Stimulated activated naive CD8-positive, alpha-beta T cell treated with anti-CD3 and anti-CD28 coated beads, Interleukin-15, amount 100 ng/mL, for 72 hours (primary cell): ENCODE measurements around the gene CAPN2.

Experiments
- ATAC-seq: fragments of 150-1000 bp; cut with Tn5 transposase; 2 replicates; pipeline ENCODE4 v1.10.0; 2021; ENCODE audit warnings: mild to moderate bottlenecking, moderate library complexity
- DNase-seq, 2 donors: peaks; one replicate each; pipeline ENCODE4 v3.0.0; 2021 to 2022
- H3K27ac Mint-ChIP-seq, 2 donors: one replicate each; pipeline ENCODE4 v1.8.0; 2022; ENCODE audit warnings: mild to moderate bottlenecking in 2 of 2, mixed read lengths in 2 of 2, moderate library complexity in 2 of 2
- H3K27me3 Mint-ChIP-seq: one replicate; pipeline ENCODE4 v1.8.0; 2022; ENCODE audit warnings: mixed read lengths
- H3K4me1 Mint-ChIP-seq: one replicate; pipeline ENCODE4 v1.8.0; 2022; ENCODE audit warnings: mild to moderate bottlenecking, mixed read lengths
- H3K4me3 Mint-ChIP-seq, 2 donors: one replicate each; pipeline ENCODE4 v1.8.0; 2022; ENCODE audit warnings: mild to moderate bottlenecking in 2 of 2, mixed read lengths in 2 of 2, moderate library complexity in 1 of 2
- H3K9me3 Mint-ChIP-seq, 2 donors: one replicate each; pipeline ENCODE4 v1.8.0; 2022; ENCODE audit warnings: mixed read lengths in 2 of 2

Gene CAPN2

GRCh38 chr1:223695014-223695548 is 17.3 kb upstream of the CAPN2 start:
- ATAC-seq = no peak
- H3K9me3 Mint-ChIP-seq = no peaks in the 10 kb centered on the region
- no peak for DNase-seq
- H3K4me1 Mint-ChIP-seq = peaks cover 5% of the 10 kb centered on the region
- no peaks in the 10 kb centered on the region for H3K27me3 Mint-ChIP-seq
- no peak overlapping the region for H3K27ac Mint-ChIP-seq
- no peak overlapping the region for H3K4me3 Mint-ChIP-seq

- no peak for ATAC-seq
- Mint-ChIP-seq H3K4me3 (no peak overlapping the region), H3K27ac (no peak overlapping the region), H3K27me3 (no peaks in the 10 kb centered on the region), H3K4me1 (peaks cover 9% of the 10 kb centered on the region), H3K9me3 (no peaks in the 10 kb centered on the region)
- no peak for DNase-seq
These were observed 16.4 kb upstream of the CAPN2 start for GRCh38 chr1:223695941-223696340.

DNA sequence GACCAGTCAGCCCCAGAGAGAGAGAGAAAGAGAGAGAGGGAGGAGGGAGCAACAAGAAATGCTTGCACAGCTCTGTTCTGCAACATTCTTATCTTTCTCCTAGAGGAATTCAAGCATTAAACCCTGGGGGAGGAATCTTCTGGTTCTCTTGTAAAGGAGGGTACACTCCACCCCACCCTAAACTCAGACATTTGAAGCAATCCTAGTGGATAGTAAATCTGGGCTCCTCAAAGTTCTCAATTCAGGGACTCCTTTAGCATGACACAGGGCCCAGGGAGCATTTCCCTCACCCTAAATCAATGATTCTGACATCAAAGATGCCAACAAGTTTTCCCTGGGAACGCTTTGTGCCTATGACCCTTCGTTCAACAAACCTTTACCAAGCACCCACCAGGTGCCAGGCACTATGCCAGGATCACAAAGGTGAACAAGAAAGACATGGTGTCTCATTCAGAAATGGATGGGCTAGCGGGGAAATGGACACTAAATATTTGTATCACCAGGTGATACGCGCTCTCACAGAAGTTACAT is 11.9 kb upstream of the CAPN2 start:
- H3K4me3 Mint-ChIP-seq = no peak overlapping the region
- H3K27me3 Mint-ChIP-seq = no peaks in the 10 kb centered on the region
- H3K4me1 Mint-ChIP-seq = peaks cover 32% of the 10 kb centered on the region
- H3K9me3 Mint-ChIP-seq = no peaks in the 10 kb centered on the region
- ATAC-seq (no peak), DNase-seq (no peak)
- no peak overlapping the region for H3K27ac Mint-ChIP-seq

- Mint-ChIP-seq H3K4me1 (peaks cover 32% of the 10 kb centered on the region), H3K27ac (peak overlapping the region in 1 of 2 donors; percentile 59), H3K9me3 (no peaks in the 10 kb centered on the region), H3K4me3 (no peak overlapping the region), H3K27me3 (no peaks in the 10 kb centered on the region)
- DNase-seq = no peak
- peak; percentile 41 for ATAC-seq
These were observed 11.2 kb upstream of the CAPN2 start for GRCh38 chr1:223700942-223701637.

DNA sequence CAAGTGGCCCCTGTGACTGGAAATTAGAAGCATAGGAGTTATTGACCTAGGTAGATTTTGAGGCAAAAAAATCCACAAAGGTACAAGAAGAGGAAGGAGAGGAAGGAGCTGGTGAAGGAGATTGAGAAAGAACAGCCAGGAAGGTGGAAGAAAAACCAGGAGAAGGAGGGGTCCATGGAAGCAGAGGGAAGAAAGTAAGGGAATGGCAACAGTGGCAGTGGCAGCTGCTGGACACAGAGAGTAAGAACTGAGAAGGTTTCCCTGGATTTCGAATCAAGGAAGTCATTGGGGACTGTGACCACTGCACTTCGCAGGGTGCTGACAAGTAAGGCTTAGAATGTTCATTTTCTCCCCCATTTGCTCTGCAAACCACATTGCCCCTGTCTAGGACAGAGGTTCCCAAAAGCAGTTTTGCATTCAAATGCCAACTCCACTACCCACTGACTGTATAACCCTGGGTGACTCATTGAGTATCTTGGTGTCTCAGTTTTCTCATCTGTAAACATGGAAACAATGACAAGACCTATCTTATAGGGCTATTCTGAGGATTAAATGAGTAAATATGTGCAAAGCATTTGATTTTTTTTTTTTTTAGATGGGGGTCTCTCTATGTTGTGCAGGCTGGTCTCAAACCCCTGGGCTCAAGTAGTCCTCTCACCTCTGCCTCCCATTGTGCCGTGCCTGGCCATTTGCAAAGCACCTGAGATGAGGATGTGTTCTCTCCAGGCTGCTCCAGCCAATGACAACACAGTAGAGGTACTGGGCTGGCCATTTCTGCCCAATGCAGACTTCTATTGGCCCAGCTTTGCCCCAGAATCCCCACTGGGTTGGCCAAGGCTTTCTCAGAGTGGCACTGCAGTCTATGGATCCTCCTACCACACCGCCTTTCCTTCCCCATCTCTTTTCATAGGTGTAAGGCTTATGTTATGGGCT is 9.3 kb upstream of the CAPN2 start:
- Mint-ChIP-seq H3K9me3 (no peaks in the 10 kb centered on the region), H3K27me3 (no peaks in the 10 kb centered on the region), H3K4me1 (peaks cover 32% of the 10 kb centered on the region), H3K4me3 (no peak overlapping the region), H3K27ac (peak overlapping the region in 1 of 2 donors; percentile 6)
- peak; percentile 76 for ATAC-seq
- DNase-seq = no peak

DNA sequence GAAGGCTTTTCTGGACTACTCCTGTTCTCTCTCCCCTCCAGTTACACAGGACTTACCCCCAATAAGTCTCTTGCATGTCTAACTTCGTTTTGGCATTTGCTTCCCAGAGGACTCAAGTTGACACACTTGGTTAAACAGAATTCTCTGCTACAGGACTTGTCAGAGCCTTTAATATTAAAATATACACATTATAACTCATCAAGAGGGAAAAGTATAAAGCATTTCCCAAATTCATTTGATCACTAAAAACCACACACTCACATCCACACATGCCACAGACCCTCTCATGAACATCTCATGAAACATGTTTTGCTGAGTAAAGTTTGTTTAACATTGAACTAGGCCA is 8.7 kb upstream of the CAPN2 start:
- Mint-ChIP-seq H3K27me3 (no peaks in the 10 kb centered on the region), H3K4me3 (no peak overlapping the region), H3K27ac (peak overlapping the region in 1 of 2 donors; percentile 40), H3K9me3 (no peaks in the 10 kb centered on the region), H3K4me1 (peaks cover 26% of the 10 kb centered on the region)
- DNase-seq = no peak
- no peak for ATAC-seq

DNA sequence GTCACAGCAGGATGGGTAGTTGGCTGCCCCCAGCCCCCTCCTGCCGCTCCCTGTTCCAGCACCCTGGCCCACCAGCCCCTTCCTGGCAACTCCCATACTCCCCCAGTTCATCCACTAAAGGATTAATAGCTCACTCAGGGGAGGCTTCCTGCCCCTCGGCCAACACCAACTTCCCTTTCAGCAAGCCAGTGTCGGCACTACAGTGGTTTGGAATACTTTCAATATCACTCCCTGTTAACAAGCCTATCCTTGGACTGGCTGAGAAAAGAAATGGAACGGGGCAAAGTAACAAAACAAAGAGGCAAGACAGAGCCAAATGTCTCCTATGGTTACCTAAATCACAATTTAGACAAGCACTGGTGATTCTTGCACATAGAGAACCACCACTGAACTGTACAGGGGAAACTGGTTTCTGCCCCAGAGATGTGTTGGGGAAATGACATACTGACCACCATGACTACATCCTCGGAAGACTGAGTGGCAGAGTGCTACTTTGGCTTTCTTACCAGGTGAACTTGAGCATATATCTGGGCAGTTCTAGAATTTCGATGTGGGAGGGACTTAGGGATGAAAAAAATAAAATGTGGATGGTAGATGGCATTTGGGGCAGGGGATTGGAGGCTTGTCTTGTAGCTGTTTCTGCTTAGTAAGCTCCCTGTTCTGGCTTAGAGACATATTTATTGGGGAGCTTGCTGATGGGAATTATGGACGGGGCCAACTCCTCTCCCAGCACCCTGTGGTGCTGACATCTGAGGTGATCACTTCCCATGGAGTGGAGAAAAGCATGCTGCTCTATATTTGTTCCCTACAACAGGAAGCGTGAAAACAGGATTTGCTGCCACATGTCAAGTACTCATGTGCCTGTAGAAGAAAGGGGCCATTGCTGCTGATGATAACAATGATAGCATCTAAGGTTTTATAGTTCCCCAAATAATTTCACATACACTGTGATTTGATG is 7.1 kb upstream of the CAPN2 start:
- peak; percentile 45 for ATAC-seq
- no peak for DNase-seq
- Mint-ChIP-seq H3K27me3 (no peaks in the 10 kb centered on the region), H3K9me3 (no peaks in the 10 kb centered on the region), H3K4me1 (peaks cover 26% of the 10 kb centered on the region), H3K4me3 (no peak overlapping the region), H3K27ac (no peak overlapping the region)

- Mint-ChIP-seq H3K27me3 (no peaks in the 10 kb centered on the region), H3K27ac (no peak overlapping the region)
- no peak for DNase-seq
These were observed 6.0 kb upstream of the CAPN2 start for GRCh38 chr1:223706077-223706973.

GRCh38 chr1:223707256-223708000 is 4.9 kb upstream of the CAPN2 start:
- Mint-ChIP-seq H3K4me3 (no peak overlapping the region), H3K9me3 (no peaks in the 10 kb centered on the region), H3K4me1 (peaks cover 13% of the 10 kb centered on the region), H3K27me3 (no peaks in the 10 kb centered on the region), H3K27ac (no peak overlapping the region)
- ATAC-seq (no peak), DNase-seq (no peak)

More at GRCh38 chr1:223706077-223706973, 6.0 kb upstream of the CAPN2 start:
- Mint-ChIP-seq H3K9me3 (no peaks in the 10 kb centered on the region), H3K4me1 (peaks cover 18% of the 10 kb centered on the region), H3K4me3 (no peak overlapping the region)
- ATAC-seq = no peak

DNA sequence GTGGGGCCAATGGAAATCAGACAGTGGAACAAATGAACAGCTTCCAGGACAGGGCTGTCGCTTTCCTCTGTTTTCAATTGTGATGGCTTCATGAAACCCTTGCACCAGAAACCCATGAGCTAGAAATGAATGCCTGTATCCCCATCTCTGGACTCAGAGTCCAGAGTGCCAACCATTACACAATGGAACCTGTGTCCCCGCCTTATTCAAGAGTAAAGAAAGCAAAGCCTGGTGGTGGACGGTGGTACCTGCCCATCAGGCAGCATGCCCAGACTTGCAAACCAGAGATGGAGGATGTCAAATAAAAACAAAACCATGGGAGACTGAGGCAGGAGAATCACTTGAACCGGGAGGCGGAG is 4.4 kb upstream of the CAPN2 start:
- no peak for DNase-seq
- Mint-ChIP-seq H3K4me3 (no peak overlapping the region), H3K27me3 (no peaks in the 10 kb centered on the region), H3K27ac (no peak overlapping the region), H3K4me1 (peaks cover 10% of the 10 kb centered on the region), H3K9me3 (no peaks in the 10 kb centered on the region)
- ATAC-seq = no peak

DNA sequence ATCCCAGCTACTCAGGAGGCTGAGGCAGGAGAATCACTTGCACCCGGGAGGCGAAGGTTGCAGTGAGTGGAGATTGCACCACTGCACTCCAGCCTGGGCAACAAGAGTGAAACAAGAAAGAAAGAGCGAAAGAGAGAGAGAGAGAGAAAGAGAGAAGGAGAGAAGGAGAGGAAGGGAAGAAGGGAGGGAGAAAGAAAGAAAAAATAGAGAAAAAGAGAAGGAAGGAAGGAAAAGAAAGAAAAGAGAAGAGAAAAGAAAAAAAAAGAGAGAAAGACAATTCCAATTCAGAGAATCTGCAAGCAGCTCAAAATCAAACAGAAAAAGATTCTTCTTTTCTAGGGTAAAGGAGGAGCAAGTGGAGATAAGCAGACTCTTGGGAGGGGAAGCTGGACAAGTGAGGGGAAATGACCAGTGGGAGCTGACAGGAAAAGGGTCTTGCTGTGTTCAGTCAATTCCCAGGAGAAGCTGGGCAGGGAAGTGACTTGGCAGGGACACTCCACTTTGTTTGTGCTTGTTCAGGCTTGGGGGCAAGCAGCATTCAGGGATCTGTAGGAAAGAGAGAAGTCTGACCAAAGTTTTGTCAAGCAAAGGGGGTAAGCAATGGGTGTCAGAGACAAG is 3.6 kb upstream of the CAPN2 start:
- no peak for DNase-seq
- H3K27ac Mint-ChIP-seq = no peak overlapping the region
- no peaks in the 10 kb centered on the region for H3K27me3 Mint-ChIP-seq
- peaks cover 10% of the 10 kb centered on the region for H3K4me1 Mint-ChIP-seq
- no peak for ATAC-seq
- H3K4me3 Mint-ChIP-seq = no peak overlapping the region
- H3K9me3 Mint-ChIP-seq = no peaks in the 10 kb centered on the region

DNA sequence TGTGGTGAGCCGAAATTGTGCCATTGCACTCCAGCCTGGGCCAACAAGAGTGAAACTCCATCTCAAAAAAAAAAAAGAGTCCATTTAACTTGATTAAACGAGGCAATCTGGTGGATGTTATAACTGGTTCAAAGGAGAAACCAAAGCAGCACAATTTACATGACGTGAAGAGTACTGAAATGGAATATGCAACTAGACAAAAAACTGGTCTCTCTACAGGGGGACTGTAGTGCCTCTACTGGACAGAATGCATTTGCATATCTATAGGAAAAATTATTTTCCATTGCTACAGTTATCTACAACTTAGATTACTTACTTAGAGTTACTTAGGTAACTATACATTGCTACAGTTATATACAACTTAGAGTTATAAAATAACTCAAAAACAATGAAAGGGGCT is 2.7 kb upstream of the CAPN2 start:
- ATAC-seq = no peak
- Mint-ChIP-seq H3K4me3 (no peak overlapping the region), H3K4me1 (peaks cover 18% of the 10 kb centered on the region), H3K27me3 (no peaks in the 10 kb centered on the region), H3K9me3 (no peaks in the 10 kb centered on the region), H3K27ac (no peak overlapping the region)
- no peak for DNase-seq
